GM18526 (cell line): ENCODE data around the gene DIP2A.

Source experiments
- POLR2A ChIP-seq: IDR thresholded peaks from 3 replicates; pipeline ENCODE4 v1.6.1; 2011; ENCODE audit not compliant: insufficient read length; ENCODE audit errors: extremely low read depth

The DIP2A gene

DNA sequence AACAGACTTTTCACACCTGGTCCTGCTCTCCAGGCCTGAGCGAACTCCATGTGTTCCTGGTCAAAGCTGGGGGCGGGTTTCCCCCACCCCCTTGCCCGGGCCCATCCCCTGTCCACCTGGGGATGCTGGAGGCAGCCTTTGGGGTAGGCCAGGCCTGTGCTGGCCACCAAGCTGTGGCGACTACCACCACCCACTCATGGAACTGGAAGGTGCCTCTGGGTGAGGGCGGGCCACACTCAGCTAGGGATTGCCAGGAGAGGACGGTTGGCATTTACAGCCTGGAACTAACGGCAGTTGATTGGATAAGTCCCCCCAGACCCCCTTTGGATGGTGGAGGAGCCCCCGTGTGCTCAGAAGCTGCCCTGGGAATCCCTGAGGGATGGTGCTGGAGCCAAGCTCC is 138.3 kb downstream of the DIP2A start:
- TF ChIP-seq POLR2A, result no peak

DNA sequence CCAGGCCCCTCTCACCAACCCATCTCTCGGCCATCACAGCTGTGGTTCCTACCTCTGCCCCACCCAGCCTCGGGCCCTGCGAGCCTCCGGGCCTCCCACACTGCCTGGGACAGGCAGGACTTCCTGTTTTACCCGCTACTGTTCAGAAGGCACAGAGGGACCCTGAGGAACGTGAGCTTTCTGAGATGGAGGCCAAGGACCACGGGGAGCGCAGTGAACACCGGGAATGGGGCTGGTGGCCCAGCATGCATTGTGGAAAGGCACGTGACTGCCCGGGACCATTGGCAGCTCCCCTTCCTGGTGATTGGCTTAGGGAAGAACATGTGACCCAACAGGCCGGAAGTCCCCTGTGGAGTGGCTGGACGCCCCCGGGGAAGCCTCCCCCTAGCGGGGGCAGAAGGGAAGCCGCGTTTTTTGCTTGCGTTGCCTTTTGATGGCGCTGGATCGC is 139.2 kb downstream of the DIP2A start:
- no peak for TF ChIP-seq POLR2A

DNA sequence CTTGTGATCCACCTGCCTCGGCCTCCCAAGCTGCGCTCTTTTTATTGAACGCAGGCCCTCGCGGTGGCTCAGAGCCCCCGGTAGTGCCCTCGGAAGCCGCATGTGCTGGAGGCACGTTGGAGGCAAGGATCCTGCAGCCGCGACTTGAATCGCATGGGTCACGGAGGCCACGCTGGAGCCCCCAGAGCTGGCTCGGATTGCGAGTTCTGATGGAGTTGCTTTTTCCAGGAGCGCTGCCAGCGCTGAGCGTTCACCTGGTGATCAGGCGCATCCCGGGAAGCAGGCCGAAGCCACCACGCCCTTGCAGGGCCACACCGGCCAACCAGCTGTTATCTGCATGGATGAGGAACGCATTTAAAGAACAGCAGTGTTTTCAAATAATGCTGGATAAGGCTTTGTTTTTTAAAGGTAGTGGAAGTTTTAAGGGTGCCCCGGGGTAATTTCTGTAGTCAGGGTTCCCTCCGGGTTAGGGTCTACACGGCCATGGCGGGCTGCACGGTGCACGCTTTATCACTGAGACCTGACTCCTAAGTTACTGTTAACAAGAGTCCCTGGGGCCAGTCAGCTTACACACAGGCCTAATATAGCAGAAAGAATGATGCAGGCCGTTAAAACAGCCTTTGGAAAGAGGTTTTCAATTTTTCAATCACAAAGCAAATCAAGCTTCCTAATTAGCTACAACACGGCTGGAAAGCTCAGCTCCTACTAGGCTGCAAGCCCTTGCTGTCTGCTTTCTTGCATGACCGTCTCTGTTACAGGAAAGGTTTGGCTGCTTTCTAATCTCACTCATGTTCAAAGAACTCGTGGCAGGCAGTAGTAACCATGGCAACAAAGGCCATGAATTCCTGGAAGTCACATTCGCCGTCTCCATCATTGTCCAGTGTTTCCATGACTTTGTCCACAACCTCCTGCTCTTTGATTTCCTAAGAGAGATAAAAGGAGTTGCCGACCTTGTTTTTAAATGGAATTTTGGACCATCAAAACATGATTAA is 140.2 kb downstream of the DIP2A start:
- no peak for TF ChIP-seq POLR2A

DNA sequence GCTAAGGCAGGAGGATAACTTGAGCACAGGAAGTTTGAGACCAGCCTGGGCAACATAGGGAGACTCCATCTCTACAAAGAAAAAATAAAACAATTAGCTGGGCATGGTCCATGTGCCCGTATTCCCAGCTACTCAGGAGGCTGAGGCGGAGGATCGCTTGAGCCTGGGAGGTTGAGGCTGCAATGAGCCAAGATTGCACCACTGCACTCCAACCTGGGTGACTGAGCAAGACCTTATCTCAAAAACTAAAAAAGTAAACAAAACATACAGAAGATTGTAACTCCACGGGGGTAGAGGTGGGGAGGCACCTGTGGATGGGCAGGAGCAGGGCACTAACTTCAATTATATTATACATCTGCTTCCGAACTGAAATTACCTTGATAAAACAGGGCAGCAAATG is 141.6 kb downstream of the DIP2A start:
- TF ChIP-seq POLR2A, result no peak

DNA sequence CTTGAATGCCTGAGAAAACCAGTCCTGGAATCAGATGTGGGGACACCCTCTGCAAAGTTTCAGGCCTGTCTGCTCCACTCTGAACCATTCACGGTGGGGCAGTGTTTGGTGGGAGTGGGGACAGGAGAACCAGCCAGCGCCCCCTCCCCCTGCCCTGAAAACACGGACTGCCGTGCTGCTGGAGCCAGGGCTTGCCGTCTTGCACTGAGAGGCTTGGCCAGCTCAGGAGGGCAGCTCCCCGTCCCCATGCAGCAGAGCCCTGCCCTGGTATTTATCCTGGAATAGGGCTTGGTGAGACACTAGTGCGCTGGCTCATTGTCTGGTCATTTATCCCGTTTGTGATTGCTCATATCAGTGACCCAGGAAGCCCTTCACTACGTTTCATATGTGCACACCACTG is 142.3 kb downstream of the DIP2A start:
- TF ChIP-seq POLR2A, result no peak

DNA sequence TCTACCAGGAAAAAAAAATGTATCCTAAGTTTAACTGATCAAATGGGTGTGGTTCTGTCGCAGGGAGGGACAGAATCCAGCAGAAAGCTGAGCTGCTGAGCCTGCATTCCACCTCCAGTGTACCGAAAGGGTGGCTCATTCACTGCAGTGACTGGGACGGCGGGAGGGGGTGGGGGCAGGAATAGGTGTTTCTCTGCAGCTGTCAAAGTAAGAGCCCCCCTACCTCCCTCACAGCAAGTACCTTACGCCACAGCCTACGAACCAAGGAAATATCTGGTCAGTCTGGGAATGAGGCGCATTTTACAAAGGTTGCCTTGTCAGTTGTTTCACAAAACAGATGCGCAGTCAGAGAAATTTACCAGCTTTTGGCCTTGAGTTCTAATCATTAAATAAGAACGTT is 144.5 kb downstream of the DIP2A start:
- no peak for TF ChIP-seq POLR2A

DNA sequence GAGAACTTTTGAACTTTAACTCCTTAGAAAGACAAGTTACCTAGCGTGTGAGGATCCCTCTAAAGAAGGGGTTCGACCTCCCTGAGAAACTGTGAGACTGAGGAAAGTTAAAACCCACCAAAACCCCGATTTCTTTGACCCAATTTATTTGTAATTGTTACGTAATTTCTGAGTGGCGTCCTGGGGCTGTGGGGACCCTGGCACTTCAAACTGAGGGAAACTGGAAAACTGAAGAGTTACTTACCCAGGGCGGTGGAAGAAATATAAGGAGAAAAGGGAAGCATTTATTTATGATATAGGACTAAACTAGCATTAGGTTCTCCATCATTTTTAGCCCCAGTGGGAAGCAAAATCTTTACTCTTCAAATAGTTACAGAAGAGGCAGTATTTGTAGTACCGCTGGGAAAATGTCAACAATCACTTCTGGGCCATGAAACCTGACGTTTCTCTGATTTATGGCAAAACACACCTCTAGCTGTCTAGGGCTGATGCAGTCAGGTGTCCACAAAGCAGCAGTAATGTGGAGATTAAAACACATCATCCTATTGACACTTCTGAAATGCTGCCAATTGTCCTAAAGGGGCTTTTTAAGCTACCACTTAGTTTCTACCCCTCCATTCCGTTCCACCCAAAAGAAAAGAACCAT is 145.8 kb downstream of the DIP2A start:
- TF ChIP-seq POLR2A, result no peak

DNA sequence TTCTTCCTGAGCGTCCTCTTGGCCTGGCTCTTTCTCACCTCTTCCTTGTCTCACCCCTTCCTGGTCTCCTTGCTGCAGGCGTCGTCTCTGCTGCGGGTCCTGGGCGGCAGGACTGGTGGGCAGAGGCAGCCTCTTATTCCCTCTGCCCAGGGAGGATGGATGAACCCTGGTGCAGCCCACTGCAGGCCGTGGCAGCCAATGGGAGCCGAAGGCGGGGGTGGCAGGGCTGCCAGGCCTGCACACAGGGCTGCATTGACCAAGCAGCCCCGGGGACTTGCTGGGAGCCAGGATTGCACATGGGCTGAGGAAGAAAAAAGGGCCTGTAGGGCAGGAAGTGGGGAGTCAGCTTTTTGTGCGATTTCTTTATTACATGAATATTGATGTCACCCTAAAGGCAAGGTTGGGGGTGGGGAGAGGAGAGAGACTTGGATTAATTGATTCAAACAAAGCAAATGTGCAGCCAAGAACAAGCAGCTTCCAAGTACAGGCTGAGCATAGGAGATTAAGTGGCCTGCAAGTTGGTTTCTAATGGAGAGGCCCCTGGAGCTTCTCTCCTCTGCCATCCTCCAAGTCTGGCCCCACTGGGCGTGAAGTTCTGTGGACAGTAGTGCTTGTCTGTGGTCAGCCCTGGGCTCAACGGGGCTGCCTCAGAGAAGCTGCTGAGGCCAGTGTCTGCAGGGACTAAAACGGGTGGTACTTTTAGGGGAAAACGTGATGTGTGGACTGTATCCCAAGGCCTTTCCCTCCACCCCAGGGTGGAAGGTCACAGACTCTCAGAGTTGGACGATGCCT is 146.5 kb downstream of the DIP2A start, which contains the start of gene S100B:
S100B (minus strand) TSS at position 108 of the 792 bp plus-strand sequence. CDS start 2,667 bp downstream, outside the sequence.
- no peak for TF ChIP-seq POLR2A

DNA sequence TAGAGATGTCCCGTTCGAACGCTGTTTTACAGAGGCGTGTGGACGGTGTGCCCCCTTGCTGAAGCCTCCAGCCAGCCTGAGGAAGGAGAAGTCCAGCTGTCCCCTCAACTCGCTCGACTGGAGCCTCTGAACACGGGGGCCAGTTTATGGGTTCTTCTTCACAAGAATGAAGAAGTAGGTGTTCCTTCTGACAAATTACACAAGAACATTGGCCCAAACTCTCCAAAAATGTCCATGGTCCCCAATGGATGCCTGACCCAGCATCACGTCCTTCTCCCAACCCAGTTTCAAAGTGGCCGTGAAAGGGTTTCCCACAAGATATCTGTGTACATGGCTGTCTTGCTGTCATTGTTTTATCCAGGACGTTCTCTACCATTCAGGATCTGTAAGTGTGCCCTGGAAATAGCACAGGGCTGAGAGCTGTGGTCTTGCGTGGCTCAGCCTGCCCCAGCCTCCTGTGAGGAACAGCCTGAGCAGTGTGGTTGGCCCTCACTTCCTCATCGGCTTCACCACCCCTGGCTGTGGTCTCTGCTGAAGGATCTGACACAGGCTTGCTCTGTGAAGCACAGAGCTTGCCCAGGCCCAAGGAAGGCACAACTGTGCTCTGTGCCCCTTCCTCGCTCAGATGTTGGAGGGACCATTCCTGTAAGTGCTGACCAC is 147.2 kb downstream of the DIP2A start:
- TF ChIP-seq POLR2A, result no peak

DNA sequence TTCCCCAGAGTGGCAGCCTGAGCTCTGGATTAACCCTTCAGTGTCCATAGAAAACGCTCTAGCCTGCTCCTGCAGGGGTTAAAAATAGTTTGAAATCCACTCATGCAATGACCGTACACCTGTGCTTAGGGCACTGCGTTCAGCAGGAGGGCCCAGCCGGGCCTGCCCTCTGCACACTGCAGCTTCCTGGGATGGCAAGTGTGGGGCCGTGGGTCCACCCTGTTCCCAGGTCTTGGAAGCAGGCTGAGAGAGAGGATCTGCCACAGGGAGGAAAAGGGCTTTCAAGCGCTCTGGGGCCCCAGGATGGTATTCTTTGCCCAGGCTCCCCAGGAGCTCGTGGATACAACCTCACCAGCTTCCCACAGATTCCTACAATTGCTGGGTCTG is 147.7 kb downstream of the DIP2A start:
- no peak for TF ChIP-seq POLR2A

DNA sequence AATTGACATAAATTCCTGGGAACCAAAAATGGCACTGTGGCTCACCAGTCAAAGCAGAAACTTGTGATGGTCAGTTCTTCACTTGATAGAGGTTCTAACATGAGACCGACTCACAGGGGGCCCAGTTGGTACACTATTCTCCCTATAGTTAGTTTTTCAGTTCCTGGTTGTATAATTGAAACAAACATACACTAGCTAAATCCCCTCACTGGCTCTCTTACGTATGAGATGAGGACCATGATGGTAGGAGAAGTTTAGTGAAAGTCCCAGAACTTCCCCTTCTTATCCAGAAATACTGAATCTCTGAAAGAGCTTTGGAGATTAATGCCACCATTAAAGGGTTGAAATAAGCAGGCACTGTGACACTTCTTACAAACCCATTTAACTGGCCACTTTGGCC is 148.9 kb downstream of the DIP2A start:
- TF ChIP-seq POLR2A, result no peak

DNA sequence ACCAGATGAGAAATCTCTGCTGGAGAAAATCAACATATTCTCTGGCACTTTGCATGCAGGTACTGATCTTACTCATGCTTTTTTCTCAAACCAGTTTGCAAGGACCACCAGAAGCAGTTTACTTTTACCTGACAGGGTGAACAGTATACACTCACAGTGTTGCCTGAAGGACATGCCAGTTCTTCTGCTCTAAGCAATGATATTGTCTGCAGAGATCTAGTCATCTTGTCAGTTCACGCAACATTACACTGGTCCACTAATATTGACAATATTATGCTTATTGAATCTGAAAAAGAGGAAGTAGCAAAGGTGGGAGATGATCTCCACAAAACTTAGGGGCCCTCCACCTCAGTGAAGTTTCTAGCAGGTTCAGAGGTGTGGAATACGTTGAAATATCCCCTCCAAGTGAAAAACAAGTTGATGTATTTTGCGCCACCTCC is 150.0 kb downstream of the DIP2A start:
- TF ChIP-seq POLR2A, result no peak

DNA sequence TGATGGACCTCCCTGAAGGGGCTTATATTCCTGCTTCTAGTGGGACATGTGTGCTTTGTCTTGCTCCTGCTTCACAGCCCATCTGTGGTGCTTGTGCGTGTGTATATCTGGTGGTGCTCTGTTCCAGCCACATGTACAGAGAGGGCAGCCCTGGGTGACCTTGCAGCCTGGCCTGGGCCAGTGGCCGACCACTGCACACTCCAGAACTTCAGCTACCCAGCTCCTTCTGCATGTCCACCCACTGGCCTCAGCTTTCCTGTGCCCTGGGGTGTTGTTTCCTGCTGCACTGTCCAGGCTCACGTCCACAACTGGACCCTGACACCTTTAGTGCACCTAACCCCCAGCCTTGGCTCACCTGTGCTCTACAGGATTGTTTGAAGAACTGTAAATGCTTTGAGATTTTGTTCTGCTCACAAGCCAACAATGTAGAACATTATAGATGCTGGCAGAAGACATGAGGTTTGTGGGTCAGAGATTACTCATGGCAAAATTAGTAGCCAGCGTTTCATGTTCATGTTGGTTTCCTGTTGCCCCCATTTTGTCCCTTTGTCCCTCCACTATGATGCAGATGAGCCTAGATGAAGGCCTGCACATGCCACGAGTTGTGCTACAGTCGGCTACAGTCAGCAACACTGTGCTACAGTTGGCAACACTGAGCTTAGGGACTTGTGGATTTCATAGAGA is 151.5 kb downstream of the DIP2A start:
- no peak for TF ChIP-seq POLR2A

DNA sequence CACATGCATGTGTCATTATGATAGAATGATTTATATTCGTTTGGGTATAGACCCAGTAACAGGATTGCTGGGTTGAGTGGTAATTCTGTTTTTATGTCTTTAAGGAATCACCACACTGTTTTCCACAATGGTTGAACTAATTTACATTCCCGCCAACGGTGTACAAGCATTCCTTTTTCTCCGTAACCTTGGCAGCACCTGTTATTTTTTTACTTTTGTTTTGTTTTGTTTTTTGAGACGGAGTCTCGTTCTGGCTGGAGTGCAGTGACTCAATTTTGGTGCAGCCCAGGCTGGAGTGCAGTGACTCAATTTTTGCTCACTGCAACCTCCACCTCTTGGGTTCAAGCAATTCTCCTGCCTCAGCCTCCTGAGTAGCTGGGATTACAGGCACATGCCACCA is 154.7 kb downstream of the DIP2A start:
- TF ChIP-seq POLR2A, result no peak

DNA sequence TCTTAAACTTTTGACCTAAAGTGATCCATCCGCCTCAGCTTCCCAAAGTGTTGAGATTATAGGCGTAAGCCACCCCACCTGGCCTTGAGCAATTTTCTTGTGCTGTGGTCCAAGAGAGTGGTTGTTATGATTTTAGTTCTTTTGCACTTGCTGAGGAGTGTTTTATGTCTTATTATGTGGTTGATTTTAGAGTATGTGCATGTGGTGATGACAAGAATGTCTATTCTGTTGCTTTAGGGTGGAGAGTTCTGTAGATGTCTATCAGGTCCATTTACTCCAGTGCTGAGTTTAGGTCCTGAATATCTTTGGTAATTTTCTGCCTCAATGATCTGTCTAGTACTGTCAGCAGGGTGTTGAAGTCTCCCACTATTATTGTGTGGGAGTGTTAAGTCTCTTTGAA is 157.4 kb downstream of the DIP2A start:
- TF ChIP-seq POLR2A, result no peak

DNA sequence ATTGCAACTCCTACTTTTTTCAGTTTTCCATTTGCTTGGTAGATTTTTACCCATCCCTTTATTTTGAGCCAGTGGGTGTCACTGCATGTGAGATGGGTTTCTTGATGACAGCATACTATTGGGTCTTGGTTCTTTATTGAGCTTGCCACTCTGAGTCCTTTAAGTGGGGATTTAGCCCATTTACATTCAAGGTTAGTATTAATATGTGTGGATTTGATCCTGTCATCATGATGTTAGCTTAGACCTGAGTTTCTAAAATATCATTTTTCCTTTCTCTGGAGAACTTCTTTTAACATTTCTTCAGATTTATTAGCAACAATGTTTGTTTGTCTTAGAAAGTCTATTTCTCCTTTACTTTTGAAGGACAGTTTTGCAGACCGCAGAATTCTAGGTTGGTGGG is 158.0 kb downstream of the DIP2A start:
- TF ChIP-seq POLR2A, result no peak
